Middle frontal gyrus (tissue), 1 donor: ENCODE results near the gene OR5P2.
"Not testable (repeated sequence)": the region's sequence is repeated elsewhere in the genome, so short reads cannot be mapped to it uniquely, and the experiment has no call there.

Source experiments
- DNase-seq: peaks from one replicate; pipeline ENCODE4 v3.0.0-alpha.2; 2015; ENCODE audit warnings: low spot score; ENCODE audit errors: extremely low spot score

OR5P2 gene

GRCh38 chr11:7796842-7797241 lies at the start of gene OR5P2:
Gene OR5P2, minus strand, starts transcription at chr11:7796942. Its CDS starts 0 bp downstream, at chr11:7796942.
- DNase-seq, result no peak

- no peak for DNase-seq
Measured at GRCh38 chr11:7846003-7846402, 49.3 kb upstream of the OR5P2 start.

GRCh38 chr11:7844986-7845385 lies 48.2 kb upstream of the OR5P2 start:
- DNase-seq, result no peak

GRCh38 chr11:7844521-7844920 lies 47.8 kb upstream of the OR5P2 start:
- no peak for DNase-seq

GRCh38 chr11:7840578-7840977 lies 43.8 kb upstream of the OR5P2 start:
- no peak for DNase-seq

- DNase-seq, result no peak
Measured at GRCh38 chr11:7833527-7833926, 36.8 kb upstream of the OR5P2 start.

- no peak for DNase-seq
Measured at GRCh38 chr11:7830740-7831139, 34.0 kb upstream of the OR5P2 start, which contains the start of gene OR5P3. Gene OR5P3, minus strand, starts transcription at chr11:7830840.

- DNase-seq, result no peak
Measured at GRCh38 chr11:7826324-7826723, 29.6 kb upstream of the OR5P2 start.

- DNase-seq, result not testable (repeated sequence)
Measured at GRCh38 chr11:7820417-7820816, 23.7 kb upstream of the OR5P2 start.

GRCh38 chr11:7814897-7815296 lies 18.2 kb upstream of the OR5P2 start:
- not testable (repeated sequence) for DNase-seq

GRCh38 chr11:7810301-7810700 lies 13.6 kb upstream of the OR5P2 start:
- not testable (repeated sequence) for DNase-seq

- DNase-seq, result no peak
Measured at GRCh38 chr11:7793233-7793632, 3.5 kb downstream of the OR5P2 start.

- no peak for DNase-seq
Measured at GRCh38 chr11:7787239-7787638, 9.5 kb downstream of the OR5P2 start.

- no peak for DNase-seq
Measured at GRCh38 chr11:7775689-7776088, 21.1 kb downstream of the OR5P2 start.

GRCh38 chr11:7764301-7764700 lies 32.4 kb downstream of the OR5P2 start:
- not testable (repeated sequence) for DNase-seq

- no peak for DNase-seq
Measured at GRCh38 chr11:7759010-7759409, 37.7 kb downstream of the OR5P2 start.

GRCh38 chr11:7749456-7749855 lies 47.3 kb downstream of the OR5P2 start:
- DNase-seq, result no peak
